ENCODE results near the gene VTCN1.

VTCN1 gene

GRCh38 chr1:117210386-117210785 is 341 bp downstream of the VTCN1 start:
- TF ChIP-seq CTCF (IDR thresholded peaks at IDR 0.05), result no peak
- Histone ChIP-seq H3K27ac (no peak overlapping the region), H3K4me3 (no peak overlapping the region)
- no peak for DNase-seq (ENCODE audit: low spot score)

- H3K27ac ChIP-seq, result no peak overlapping the region
- no peak overlapping the region for H3K4me3 ChIP-seq
- TF ChIP-seq CTCF (IDR thresholded peaks at IDR 0.05), result no peak
- no peak for DNase-seq (ENCODE audit: low spot score)
Observed at GRCh38 chr1:117209094-117209493, 1.6 kb downstream of the VTCN1 start.

GRCh38 chr1:117208580-117208979 is 2.1 kb downstream of the VTCN1 start:
- DNase-seq (ENCODE audit: low spot score), result no peak
- Histone ChIP-seq H3K27ac (no peak overlapping the region), H3K4me3 (no peak overlapping the region)
- TF ChIP-seq CTCF (IDR thresholded peaks at IDR 0.05), result no peak

GRCh38 chr1:117205368-117205767 is 5.4 kb downstream of the VTCN1 start:
- no peak for TF ChIP-seq CTCF (IDR thresholded peaks at IDR 0.05)
- DNase-seq (ENCODE audit: low spot score), result no peak
- Histone ChIP-seq H3K4me3 (no peak overlapping the region), H3K27ac (no peak overlapping the region)

- no peak for TF ChIP-seq CTCF (IDR thresholded peaks at IDR 0.05)
- Histone ChIP-seq H3K27ac (no peak overlapping the region), H3K4me3 (no peak overlapping the region)
- no peak for DNase-seq (ENCODE audit: low spot score)
Observed at GRCh38 chr1:117201808-117202207, 8.9 kb downstream of the VTCN1 start.

GRCh38 chr1:117198097-117198496 is 12.6 kb downstream of the VTCN1 start:
- no peak overlapping the region for H3K4me3 ChIP-seq
- DNase-seq (ENCODE audit: low spot score), result no peak
- no peak for TF ChIP-seq CTCF (IDR thresholded peaks at IDR 0.05)
- no peak overlapping the region for H3K27ac ChIP-seq

GRCh38 chr1:117189726-117190125 is 21.0 kb downstream of the VTCN1 start:
- no peak overlapping the region for H3K4me3 ChIP-seq
- no peak for TF ChIP-seq CTCF (IDR thresholded peaks at IDR 0.05)
- DNase-seq (ENCODE audit: low spot score), result no peak
- H3K27ac ChIP-seq, result no peak overlapping the region
